Coronary artery (tissue), 2 donors: ENCODE measurements around the gene CPT1B.

Experiments used
- DNase-seq: peaks from one replicate; pipeline ENCODE4 v3.0.0-alpha.2; 2017; ENCODE audit warnings: low spot score
- H3K27ac ChIP-seq, 2 donors: fragments of 200-600 bp; sonication (generic); one replicate each; pipeline ENCODE4 v1.5.1; 2016 to 2019
- H3K4me3 ChIP-seq: fragments of 200-600 bp; sonication (generic); 2 replicates; pipeline ENCODE4 v1.5.1; 2016; ENCODE audit warnings: mild to moderate bottlenecking, moderate library complexity
- CTCF ChIP-seq: fragments of 200-600 bp; sonication (generic); IDR thresholded peaks from one replicate; pipeline ENCODE4 v1.5.1; 2019; ENCODE audit warnings: antibody characterized with exemption

The CPT1B gene

GRCh38 chr22:50577697-50577986 is 585 bp downstream of the CPT1B start:
- H3K4me3 ChIP-seq, result no peak overlapping the region
- TF ChIP-seq CTCF, result no peak
- no peak for DNase-seq
- no peak overlapping the region for H3K27ac ChIP-seq

GRCh38 chr22:50576806-50577696 is 1.2 kb downstream of the CPT1B start:
- H3K27ac ChIP-seq, result no peak overlapping the region
- H3K4me3 ChIP-seq, result no peak overlapping the region
- TF ChIP-seq CTCF, result no peak
- no peak for DNase-seq

GRCh38 chr22:50576070-50576469 is 2.2 kb downstream of the CPT1B start:
- Histone ChIP-seq H3K4me3 (no peak overlapping the region), H3K27ac (no peak overlapping the region)
- no peak for DNase-seq
- no peak for TF ChIP-seq CTCF

- TF ChIP-seq CTCF, result no peak
- no peak for DNase-seq
- H3K27ac ChIP-seq, result no peak overlapping the region
- no peak overlapping the region for H3K4me3 ChIP-seq
Measured at GRCh38 chr22:50575426-50575941, 2.7 kb downstream of the CPT1B start.

GRCh38 chr22:50574383-50574755 is 3.9 kb downstream of the CPT1B start:
- no peak for DNase-seq
- no peak for TF ChIP-seq CTCF
- H3K27ac ChIP-seq, result no peak overlapping the region
- no peak overlapping the region for H3K4me3 ChIP-seq

GRCh38 chr22:50573491-50574382 is 4.5 kb downstream of the CPT1B start:
- TF ChIP-seq CTCF, result no peak
- no peak for DNase-seq
- no peak overlapping the region for H3K27ac ChIP-seq
- no peak overlapping the region for H3K4me3 ChIP-seq
